Raji (cell line): ENCODE results near the gene MEPCE.

Experiments used
- POLR2A ChIP-seq: IDR thresholded peaks from 2 replicates; pipeline ENCODE4 v1.6.1; 2011; ENCODE audit warnings: low read depth, low read length, control low read depth; ENCODE audit not compliant: insufficient read depth

The MEPCE gene

DNA sequence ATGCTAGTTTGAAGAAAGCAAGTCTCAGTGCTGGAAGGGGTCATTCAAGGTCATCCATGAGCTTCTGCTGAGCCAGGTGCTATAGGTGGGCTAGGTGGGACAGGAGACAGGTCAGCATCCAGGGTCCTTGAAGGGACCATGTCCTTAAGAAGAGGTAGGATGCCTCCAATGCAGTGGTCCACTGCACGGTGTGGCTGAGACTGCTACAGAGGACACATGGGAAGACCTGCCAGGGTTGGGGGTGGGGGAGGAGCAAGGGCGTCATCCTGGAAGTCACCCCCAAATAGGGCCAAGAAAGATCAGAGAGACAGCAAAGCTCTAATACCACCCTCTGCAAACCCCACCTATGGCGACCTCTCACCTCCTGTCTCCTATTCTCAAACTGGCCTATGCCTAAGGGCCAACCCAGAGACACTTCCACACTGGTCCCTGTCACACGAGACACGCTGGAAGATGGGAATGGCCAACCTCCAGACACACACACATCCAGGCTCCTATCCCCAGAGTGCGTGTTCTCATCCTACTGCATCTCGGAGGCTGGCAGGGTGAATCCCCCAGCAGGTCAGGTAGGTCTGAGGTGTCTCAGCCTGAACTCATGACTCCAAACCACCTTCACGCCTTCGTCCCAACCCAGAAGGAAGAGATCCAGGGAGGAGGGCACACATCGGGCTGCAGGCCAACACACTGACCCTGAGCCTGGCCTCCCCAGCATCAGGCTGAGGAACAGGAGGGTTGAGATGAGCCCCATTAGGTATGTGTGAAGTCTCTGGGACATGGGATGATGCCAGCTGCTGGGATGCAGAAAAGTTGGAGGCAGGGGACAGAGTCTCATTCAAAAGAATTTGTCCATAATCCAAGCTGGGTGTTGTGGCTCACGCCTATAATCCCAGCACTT lies 12.3 kb downstream of the MEPCE start:
- TF ChIP-seq POLR2A = no peak

DNA sequence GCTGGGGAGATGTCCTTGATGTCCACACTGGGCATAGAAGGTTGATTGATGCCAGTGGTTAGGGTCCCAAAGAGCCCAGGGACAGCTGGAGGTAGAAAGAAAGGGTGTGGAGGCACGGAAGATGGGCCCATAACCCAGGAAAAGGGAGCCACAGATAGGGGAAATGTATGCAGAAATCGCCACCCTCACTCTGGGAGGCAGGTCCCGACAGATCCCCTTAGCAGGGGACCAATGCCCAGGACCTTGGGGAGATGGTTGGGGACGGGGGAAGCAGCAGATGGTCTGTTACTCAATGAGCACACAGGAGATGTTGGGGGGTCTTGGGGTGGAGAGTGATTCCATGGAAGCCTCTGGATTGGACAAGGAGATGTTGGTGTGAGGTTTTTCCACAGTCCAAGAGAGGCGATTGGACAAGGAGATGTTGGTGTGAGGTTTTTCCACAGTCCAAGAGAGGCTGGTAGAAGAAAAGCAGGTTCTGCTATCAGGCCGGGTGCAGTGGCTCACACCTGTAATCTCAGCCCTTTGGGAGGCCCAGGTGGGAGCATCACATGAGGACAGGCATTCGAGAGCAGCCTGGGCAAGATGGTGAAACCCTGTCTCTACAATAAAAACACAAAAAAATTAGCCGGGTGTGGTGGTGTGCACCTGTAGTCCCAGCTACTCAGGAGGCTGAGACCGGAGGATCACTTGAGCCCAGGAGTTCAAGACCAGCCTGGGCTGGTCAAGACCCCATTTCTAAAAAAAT lies 13.6 kb downstream of the MEPCE start:
- TF ChIP-seq POLR2A = no peak

DNA sequence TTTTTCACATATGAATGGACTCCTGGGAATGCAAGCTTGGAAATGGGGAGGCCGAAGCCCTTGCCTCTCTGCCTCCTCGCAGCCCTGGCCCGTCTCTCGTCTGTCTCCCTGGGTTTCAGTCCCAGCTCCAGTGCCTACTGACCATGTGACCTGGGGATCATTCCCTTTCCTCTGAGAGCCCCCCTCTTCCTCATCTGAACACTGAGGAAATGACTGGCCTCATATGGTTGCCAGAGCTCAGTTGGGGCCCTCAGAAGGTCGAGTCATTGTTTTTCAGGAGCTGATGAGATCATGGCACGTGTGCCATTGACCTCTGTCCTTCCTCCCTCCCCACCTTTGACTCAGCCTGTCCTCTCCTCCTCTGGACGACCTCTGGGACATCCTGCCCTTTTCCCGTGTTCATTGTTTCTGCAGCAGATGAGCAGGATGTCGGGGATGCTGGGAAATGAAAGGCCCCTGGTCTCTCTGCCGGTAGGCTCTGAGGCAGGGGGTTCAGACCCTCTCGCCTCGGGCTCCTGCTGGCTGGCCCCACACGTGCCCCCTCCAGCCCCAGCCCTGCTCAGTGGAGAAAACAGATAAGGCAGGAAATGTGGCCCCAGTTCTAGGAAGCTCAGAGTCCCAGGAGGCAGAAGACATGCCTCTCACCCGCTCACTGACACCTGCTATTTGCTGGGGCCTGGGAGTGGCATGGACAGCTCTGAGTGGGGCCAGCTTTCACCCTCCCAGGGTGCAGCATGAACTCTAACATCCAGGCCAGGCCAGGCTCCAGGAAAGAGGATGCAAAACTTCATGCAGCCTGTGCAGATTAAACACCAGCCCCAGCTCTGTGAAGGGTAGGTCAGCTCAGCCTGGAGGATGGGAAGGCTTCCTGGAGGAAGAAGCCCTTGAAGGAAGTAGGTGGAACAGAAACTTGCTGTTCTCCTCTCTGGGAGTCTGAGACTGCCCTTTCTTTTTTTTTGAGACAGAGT lies 15.0 kb downstream of the MEPCE start:
- TF ChIP-seq POLR2A = no peak

- TF ChIP-seq POLR2A = no peak
Observed at GRCh38 chr7:100446040-100446439, 16.4 kb downstream of the MEPCE start.

- no peak for TF ChIP-seq POLR2A
Observed at GRCh38 chr7:100449190-100449795, 19.7 kb downstream of the MEPCE start.

GRCh38 chr7:100452513-100452912 lies 22.9 kb downstream of the MEPCE start:
- TF ChIP-seq POLR2A = no peak

- TF ChIP-seq POLR2A = no peak
Observed at GRCh38 chr7:100455206-100455605, 25.6 kb downstream of the MEPCE start.

DNA sequence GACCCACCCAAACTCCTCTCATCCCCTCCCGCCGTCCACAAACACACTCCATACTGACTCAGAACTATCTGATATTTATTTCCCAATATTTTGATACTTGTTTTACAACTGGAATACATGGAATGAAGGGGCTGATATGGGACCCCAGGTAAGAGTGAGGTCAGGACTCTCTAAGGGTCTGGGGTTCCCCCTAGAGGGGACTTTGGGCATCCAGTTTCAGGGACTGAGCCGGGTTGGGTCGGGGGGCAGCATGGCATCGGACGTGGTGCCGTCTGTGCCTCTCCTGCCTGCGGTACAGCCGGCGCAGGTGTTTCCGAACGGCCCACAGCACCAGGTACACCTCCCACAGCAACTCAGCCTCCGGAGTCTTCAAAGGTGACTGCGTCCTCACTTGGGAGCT lies 26.9 kb downstream of the MEPCE start:
- TF ChIP-seq POLR2A = no peak

- TF ChIP-seq POLR2A = no peak
Observed at GRCh38 chr7:100457033-100457432, 27.4 kb downstream of the MEPCE start.

DNA sequence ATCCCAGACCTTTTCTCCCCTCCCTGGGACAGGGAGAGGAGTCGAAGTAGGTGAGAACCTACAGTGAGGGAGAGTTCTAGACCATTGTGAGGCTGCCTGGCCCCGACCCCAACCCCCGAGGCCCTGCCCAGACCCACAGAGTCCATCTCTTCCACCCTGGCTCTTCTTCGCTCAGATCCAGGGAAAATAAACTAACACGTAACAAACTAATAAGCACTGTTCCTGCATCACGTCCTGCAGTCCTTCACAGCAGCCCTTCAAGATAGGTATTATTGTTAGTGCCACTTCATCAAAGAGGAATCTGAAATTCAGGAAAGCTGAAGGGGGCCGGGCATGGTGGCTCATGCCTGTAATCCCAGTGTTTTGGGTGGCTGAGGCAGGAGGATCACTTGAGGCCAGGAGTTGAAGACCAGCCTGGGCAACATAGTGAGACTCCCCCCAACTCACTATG lies 34.6 kb downstream of the MEPCE start, which contains the start of gene SPACDR:
TSS of gene SPACDR (minus strand) at position 51 of the 451 bp plus-strand sequence. CDS start 235 bp downstream, outside the sequence.
- TF ChIP-seq POLR2A = no peak

- TF ChIP-seq POLR2A = no peak
Observed at GRCh38 chr7:100464791-100465190, 35.2 kb downstream of the MEPCE start.

DNA sequence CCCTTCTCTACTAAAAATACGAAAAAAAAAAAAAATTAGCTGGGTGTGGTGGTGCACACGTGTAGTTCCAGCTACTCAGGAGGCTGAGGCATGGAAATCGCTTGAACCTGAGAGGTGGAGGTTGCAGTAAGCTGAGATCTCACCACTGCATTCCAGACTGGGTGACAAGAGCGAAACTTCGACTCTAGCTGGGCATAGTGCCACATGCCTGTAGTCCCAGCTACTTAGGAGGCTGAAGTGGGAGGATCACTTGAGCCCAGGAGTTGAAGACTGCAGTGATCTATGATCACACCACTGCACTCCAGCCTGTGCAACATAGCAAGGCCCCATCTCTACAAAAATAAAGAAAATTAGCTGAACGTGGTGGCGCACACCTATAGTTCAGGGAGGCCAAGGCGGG lies 35.7 kb downstream of the MEPCE start:
- TF ChIP-seq POLR2A = no peak

DNA sequence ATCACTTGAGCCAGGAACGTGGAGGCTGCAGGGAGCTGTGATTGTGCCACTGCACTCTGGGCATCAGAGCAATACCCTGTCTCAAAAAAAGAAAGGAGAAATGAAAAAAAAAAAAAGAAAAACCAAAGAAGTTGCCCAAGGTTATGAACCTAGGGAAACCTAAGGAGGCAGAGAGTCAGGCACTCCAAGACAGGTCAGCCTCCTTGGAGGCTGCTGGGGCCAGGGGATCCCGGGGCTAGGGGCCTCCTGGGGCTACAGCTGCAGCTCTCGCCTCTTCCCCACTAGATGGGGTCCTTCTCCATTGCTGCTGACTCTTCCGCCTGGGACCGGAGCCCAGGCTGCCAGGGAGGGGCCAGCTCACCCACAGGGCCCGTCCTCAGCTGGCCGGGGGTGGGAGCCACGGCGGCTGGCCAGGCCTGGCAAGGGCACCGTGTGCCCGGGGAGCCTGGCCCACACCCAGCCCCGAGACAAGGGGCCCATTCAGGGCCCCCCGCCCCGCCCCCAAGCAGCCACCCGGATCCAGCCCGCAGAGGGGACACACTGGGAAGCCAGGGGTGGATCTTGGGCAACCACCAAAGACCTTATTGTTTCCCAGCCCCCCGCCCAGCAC lies 36.2 kb downstream of the MEPCE start:
- no peak for TF ChIP-seq POLR2A

- TF ChIP-seq POLR2A = no peak
Observed at GRCh38 chr7:100466653-100467605, 37.3 kb downstream of the MEPCE start.
